ENCODE data around the gene GSTM4. TPM values are rescaled to one million over a fixed set of nuclear protein-coding genes. Genes with fewer than 3 reads are reported as not detected.
A peak's percentile ranks its signal among the peaks of the same experiment; 100 is the strongest.

The GSTM4 gene
- total and polyA plus RNA-seq, 10 donors: 14.8 to 53.8 (median 31.2) TPM

- H3K4me3 ChIP-seq: no peak overlapping the region
- 94 to 98% (median 96%) methylated on average over 6 to 14 of the region's 14 CpGs for WGBS, 5 donors
- intact Hi-C loops (cut with DNase I; ENCODE audit: low total_unique reads): no loop called here
- H3K27ac ChIP-seq: peak overlapping the region in 3 of 8 donors; percentile 8 to 67 (median 28)
- H3K4me1 ChIP-seq: peaks cover 0 to 37% (median 8%) of the 10 kb centered on the region in 6 donors
- no peak for DNase-seq
- no peaks in the 10 kb centered on the region for H3K9me3 ChIP-seq
- H3K36me3 ChIP-seq: peaks cover 0 to 70% (median 57%) of the 10 kb centered on the region in 6 donors
- TF ChIP-seq CTCF (IDR thresholded peaks at IDR 0.05 in 8 of 11, conservative IDR thresholded peaks at IDR 0.05 in 3 of 11) (peak in 1 of 11 experiments; percentile 23), POLR2A (IDR thresholded peaks at IDR 0.05) (no peak), POLR2AphosphoS5 (IDR thresholded peaks at IDR 0.05) (peak in 1 of 3 donors; percentile 31)
- H3K27me3 ChIP-seq (replicated peaks in 1 of 7): no peaks in the 10 kb centered on the region
Observed at GRCh38 chr1:109630898-109631512, 24.9 kb upstream of the GSTM4 start.

- Histone ChIP-seq H3K36me3 (peaks cover 0 to 62% (median 49%) of the 10 kb centered on the region in 6 donors), H3K4me1 (peaks cover 0 to 39% (median 8%) of the 10 kb centered on the region in 6 donors), H3K4me3 (no peak overlapping the region), H3K27ac (peak overlapping the region in 4 of 8 donors; percentile 49 to 67 (median 50)), H3K9me3 (no peaks in the 10 kb centered on the region), H3K27me3 (replicated peaks in 1 of 7) (no peaks in the 10 kb centered on the region)
- WGBS, 5 donors: 82 to 94% (median 91%) methylated on average over 9 to 16 of the region's 16 CpGs
- intact Hi-C loops (cut with DNase I; ENCODE audit: low total_unique reads): no loop called here
- no peak for DNase-seq
- no peak for TF ChIP-seq POLR2A (IDR thresholded peaks at IDR 0.05)
- TF ChIP-seq POLR2AphosphoS5 (IDR thresholded peaks at IDR 0.05): peak in 2 of 3 donors; percentile 21 to 42
- no peak for TF ChIP-seq CTCF (IDR thresholded peaks at IDR 0.05 in 8 of 11, conservative IDR thresholded peaks at IDR 0.05 in 3 of 11)
Observed at GRCh38 chr1:109631513-109632505, 24.1 kb upstream of the GSTM4 start.

DNA sequence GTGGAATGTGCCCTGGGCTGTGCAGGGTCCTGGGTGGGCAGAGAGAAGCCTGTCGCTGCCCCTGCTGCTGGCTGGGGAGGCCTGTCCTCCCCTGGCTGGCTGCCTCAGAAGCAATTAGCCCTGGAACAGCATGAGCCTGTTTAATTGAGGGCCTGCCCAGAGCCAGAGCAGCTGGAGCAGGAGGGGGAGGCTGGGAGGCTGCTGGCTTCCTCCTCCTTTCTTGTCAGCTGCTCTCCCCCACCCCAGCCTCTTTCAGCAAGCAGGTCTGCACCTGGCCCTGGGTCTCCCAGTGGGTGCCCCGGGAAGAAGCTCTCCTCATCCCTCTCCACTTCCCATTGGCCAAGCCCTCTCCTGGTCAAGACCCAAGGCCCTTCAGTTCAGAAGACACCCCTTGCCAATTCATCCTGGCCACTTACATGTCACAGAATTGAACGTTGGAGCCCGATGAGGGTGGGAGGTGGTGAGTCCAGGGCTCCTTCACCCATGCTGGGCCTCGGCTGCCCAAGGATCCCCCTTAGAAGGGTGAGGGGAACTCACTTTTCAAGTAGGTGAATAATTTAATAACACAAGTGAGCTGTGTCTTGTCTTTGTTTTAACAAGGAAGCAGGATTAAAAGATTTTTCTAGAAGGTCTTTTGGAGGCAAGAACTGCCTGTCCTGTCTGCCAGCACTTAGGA lies 23.1 kb upstream of the GSTM4 start:
- TF ChIP-seq POLR2A (IDR thresholded peaks at IDR 0.05): no peak
- TF ChIP-seq CTCF (IDR thresholded peaks at IDR 0.05 in 8 of 11, conservative IDR thresholded peaks at IDR 0.05 in 3 of 11): no peak
- peak; percentile 46 to 69 (median 67) for TF ChIP-seq POLR2AphosphoS5 (IDR thresholded peaks at IDR 0.05)
- Histone ChIP-seq H3K9me3 (no peaks in the 10 kb centered on the region), H3K36me3 (peaks cover 0 to 52% (median 39%) of the 10 kb centered on the region in 6 donors), H3K4me3 (no peak overlapping the region), H3K4me1 (peaks cover 0 to 39% (median 8%) of the 10 kb centered on the region in 6 donors), H3K27ac (peak overlapping the region in 7 of 8 donors; percentile 11 to 67 (median 49)), H3K27me3 (replicated peaks in 1 of 7) (no peaks in the 10 kb centered on the region)
- 69 to 81% (median 74%) methylated on average over 3 to 5 of the region's 5 CpGs for WGBS, 5 donors
- DNase-seq: no peak
- intact Hi-C loops (cut with DNase I; ENCODE audit: low total_unique reads): no loop called here

Data from spleen (tissue), 11 donors.